Adipocyte (in vitro differentiated cells): ENCODE results near the gene PPM1M.

Source experiments
- DNase-seq: peaks from one replicate; pipeline ENCODE4 v3.0.0-alpha.2; 2015; ENCODE audit warnings: low read depth
- H3K27me3 ChIP-seq: replicated peaks from 2 replicates; pipeline ENCODE4 v1.7.0; 2013; ENCODE audit warnings: mild to moderate bottlenecking, low read length, moderate library complexity; ENCODE audit not compliant: control insufficient read depth, insufficient read depth
- H3K36me3 ChIP-seq: 2 replicates; pipeline ENCODE4 v1.7.0; 2013; ENCODE audit warnings: low read length, mild to moderate bottlenecking, moderate library complexity; ENCODE audit not compliant: control insufficient read depth, insufficient read depth, severe bottlenecking
- H3K4me1 ChIP-seq: 2 replicates; pipeline ENCODE4 v1.7.0; 2013; ENCODE audit warnings: mild to moderate bottlenecking, low read length, moderate library complexity; ENCODE audit not compliant: control insufficient read depth, insufficient read depth
- H3K4me3 ChIP-seq: 2 replicates; pipeline ENCODE4 v1.7.0; 2013; ENCODE audit warnings: mild to moderate bottlenecking, low read length, moderate library complexity
- H3K9ac ChIP-seq: 2 replicates; pipeline ENCODE4 v1.7.0; 2013; ENCODE audit warnings: mild to moderate bottlenecking, low read length, moderate library complexity
- H3K9me3 ChIP-seq: 2 replicates; pipeline ENCODE4 v1.7.0; 2013; ENCODE audit warnings: mild to moderate bottlenecking, low read length, moderate library complexity; ENCODE audit not compliant: control insufficient read depth

Gene PPM1M

DNA sequence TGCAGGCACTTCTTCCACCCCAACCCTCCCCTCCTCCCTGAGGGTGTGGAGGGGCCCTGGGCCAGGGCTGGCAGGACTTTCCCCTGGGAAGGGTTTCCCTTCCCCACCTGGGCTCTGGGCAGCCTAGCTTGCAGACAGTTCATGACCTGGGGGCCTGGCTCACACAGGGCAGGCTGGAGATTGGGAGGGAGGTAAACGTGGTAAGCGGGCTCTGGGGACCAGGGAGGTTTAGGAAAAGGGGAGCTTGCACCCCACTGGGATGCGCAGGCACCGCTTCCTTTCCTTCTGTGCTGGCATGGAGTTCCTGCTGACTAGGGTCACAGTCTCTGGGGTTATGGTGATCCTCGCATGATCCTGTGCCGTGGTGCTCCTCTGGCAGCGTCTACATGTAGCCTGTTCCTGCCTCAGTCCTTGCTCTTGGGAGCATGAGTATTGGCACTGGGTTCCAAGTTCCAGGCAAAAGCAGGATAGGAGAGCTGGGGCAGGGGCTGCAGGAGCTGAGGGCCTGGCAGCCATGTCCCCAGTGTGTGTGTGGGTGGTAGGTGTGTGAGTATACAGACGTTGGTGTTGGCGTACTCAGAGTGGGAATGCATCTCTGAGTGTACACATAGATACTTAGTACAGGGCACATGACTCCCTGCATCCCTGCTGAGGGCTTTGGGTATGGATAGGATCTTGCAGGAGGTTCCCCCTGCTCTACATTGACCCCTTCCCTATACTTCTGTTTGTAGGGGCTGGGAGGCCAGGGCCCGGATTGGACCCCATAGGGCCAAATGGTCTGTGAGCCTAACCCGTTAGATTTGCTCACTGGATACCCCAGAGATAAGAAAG, 49.0 kb downstream of the PPM1M start:
- Histone ChIP-seq H3K27me3 (peaks cover 4% of the 10 kb centered on the region), H3K4me3 (no peak overlapping the region), H3K4me1 (peaks cover 9% of the 10 kb centered on the region), H3K9ac (no peak overlapping the region), H3K9me3 (no peaks in the 10 kb centered on the region), H3K36me3 (peaks cover 24% of the 10 kb centered on the region)
- DNase-seq, result no peak

DNA sequence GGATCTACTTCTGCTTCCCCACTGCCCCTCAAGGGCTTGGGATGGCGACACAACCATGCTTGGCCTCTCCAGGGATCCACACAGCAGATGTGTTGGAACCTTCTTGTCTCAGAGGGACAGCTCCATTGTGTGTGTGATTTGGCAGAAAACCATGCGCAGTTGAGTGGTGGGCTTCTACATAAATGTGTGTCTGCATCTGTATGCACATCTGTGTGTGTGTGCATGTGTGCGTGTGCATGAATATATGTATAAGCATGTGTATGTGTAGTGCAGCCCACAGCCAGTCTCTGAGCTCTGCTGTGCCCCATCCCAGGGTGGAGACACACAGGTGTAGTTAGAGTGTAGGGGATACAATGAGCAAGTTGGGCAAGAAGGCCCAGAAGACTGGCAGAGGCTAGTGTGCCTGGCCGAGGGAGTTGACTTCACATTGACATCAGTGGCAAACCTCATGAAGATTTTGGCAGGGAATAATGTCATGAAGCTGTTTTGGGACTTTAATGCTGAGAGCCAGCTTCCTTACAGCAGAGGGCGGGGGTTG, 50.2 kb downstream of the PPM1M start:
- Histone ChIP-seq H3K9ac (no peak overlapping the region), H3K4me1 (peaks cover 10% of the 10 kb centered on the region), H3K4me3 (no peak overlapping the region), H3K9me3 (no peaks in the 10 kb centered on the region), H3K36me3 (peaks cover 21% of the 10 kb centered on the region), H3K27me3 (peaks cover 4% of the 10 kb centered on the region)
- no peak for DNase-seq

DNA sequence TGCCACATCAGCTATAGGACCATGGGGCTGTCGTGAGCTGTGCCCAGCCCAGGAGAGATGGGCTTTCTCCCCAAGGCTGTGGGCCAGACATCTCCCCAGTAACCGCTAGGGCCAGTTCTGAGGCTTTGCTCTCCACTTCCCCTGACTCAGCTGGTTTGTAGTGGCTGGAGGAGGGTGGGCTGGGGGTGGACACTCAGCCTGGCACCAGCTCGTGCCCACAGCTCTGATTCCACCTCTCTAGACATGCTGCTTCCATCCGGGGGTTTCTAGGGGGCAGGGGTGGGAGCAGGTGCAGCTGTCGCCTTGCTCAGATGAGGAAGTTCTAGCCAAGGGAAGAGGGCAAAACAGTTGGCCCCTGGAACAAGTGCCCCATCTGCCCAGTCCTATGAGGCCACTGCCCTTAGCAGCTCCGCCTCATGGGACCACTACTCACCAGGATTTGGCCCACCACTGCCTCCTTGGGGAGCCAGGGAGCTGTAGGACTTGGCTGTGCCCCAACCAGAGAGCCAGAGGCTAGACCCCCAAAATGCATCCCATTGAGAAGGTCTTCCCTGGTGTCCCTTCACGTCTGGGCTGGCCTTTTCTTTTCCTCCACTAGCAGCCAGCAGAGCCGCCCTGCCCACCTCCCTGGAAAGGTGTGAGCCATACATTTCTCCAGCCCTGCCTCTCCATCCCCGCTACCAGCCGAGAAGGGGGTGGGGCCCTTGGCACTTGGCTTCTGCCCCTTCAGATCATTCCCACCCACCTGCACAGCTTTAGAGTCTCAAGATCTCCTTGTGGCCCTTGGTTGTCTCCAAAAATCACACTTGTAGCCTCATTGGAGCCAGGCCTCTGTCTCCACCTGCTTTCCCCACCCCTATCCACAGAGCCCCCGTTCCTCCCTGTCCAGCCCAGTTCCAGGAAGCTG, 51.9 kb downstream of the PPM1M start:
- H3K4me1 ChIP-seq, result peaks cover 10% of the 10 kb centered on the region
- H3K27me3 ChIP-seq, result peaks cover 4% of the 10 kb centered on the region
- no peak overlapping the region for H3K4me3 ChIP-seq

DNA sequence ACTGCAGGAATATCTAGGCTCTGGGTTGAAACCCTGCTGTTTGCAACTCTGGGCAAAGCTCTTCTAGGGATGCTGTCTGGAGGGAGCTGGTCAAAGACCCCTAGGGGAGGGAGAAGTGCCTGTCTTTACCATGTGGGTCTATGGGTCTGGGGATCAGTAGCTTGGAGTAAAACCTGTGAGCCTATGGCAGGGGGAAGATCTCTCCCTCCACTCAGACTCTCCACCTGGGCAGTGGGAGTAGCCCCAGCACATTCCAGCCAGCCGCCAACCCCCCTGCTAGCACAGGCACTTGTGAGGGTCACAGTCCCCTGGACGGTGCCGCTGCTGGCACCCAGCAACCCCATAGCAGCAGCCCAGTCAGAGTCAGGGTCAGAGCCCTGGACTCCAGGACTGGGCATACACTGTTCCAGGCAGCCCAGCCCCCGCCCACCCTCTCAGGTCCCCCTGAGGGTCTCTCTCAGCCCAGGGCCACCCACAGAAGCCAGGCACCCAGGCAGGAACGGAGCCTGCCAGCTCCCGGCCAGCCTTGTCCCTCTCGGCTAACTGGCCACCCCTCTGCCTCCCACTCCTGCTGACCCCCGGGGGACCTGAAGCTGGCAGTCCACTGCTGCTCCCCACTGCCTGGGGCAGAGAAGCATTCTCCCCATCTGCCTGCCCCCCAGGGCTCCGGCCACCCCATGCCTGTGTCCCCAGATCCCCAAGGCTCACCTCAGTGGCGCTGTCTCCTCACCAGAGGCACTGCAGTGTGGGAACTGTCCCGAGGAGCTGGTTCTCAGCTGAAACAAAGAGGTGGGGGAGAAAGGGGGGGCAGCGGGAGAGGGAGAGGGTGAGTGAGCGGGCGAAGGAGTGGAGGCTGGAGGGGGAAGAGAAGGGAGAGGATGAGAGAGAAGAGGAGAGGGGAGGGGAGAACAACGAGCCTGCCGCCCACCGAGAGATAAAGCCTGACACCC, 52.9 kb downstream of the PPM1M start:
- no peaks in the 10 kb centered on the region for H3K9me3 ChIP-seq
- H3K36me3 ChIP-seq, result peaks cover 2% of the 10 kb centered on the region
- peaks cover 4% of the 10 kb centered on the region for H3K27me3 ChIP-seq
- DNase-seq, result no peak
- no peak overlapping the region for H3K4me3 ChIP-seq
- no peak overlapping the region for H3K9ac ChIP-seq
- peaks cover 16% of the 10 kb centered on the region for H3K4me1 ChIP-seq

More for the DNA sequence above, 51.9 kb downstream of the PPM1M start:
- H3K9ac ChIP-seq, result no peak overlapping the region
- H3K9me3 ChIP-seq, result no peaks in the 10 kb centered on the region
- peaks cover 11% of the 10 kb centered on the region for H3K36me3 ChIP-seq
- no peak for DNase-seq

DNA sequence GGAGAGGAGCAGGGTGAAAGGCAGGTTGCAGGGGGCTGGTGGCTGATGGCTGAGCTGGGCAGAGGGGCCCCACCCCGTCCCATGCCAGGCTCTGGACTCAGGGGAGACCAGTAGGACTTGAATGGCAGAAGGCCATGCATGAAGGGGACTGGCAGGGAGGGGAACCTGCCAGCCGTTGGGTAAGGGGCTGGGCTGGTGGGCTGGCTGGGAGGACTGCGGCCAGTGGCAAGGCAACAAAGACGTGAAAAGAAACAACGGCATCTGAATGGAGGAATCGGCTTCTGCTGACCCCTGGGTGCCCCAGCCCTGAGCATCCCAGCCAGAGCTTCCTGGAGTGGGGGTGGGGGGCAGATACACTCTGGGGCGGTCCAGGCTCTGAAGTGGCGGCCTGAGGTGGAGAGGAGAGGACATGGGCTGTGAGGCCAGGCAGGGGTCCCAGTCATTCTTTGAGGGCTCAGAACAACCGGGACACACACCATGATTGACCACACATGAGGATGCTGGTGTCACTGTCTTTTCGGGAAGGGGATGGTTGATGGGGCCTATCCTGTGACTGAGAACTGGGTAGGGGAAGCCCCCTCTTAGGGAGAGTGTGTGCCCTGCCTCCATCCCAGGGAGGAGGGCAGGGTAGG, 53.8 kb downstream of the PPM1M start:
- peaks cover 17% of the 10 kb centered on the region for H3K4me1 ChIP-seq
- H3K9me3 ChIP-seq, result no peaks in the 10 kb centered on the region
- H3K27me3 ChIP-seq, result peaks cover 4% of the 10 kb centered on the region
- no peak for DNase-seq
- no peak overlapping the region for H3K4me3 ChIP-seq
- H3K36me3 ChIP-seq, result no peaks in the 10 kb centered on the region
- no peak overlapping the region for H3K9ac ChIP-seq
